ENCODE measurements around the gene SCLY. TPM values are rescaled to one million over a fixed set of nuclear protein-coding genes. Genes with fewer than 3 reads are reported as not detected.

SCLY gene
- polyA plus RNA-seq, 3 donors, result 9.5 to 10.6 (median 10.3) TPM

- H3K27ac Mint-ChIP-seq, result no peak overlapping the region
- peaks cover 1 to 11% (median 5%) of the 10 kb centered on the region in 7 donors for H3K9me3 Mint-ChIP-seq
- H3K9me3 ChIP-seq (replicated peaks in 1 of 2; ENCODE audit: control insufficient read depth in 1 of 2, insufficient read depth in 1 of 2, low read length in 2 of 2), result no peaks in the 10 kb centered on the region
- H3K36me3 Mint-ChIP-seq, result peaks cover 56 to 78% of the 10 kb centered on the region in 2 donors
- no CpG with 5 or more reads among the region's 1 CpG for WGBS (ENCODE audit: insufficient coverage)
- H3K79me2 ChIP-seq (ENCODE audit: insufficient read depth, low read length), result no peaks in the 10 kb centered on the region
- DNase-seq, result no peak
- H3K4me1 Mint-ChIP-seq, result no peaks in the 10 kb centered on the region
- H4K20me1 ChIP-seq (ENCODE audit: insufficient read depth, low read length), result no peaks in the 10 kb centered on the region
- no peaks in the 10 kb centered on the region for H3K4me1 ChIP-seq (ENCODE audit: control insufficient read depth in 1 of 2, insufficient read depth in 2 of 2, low read length in 2 of 2)
- H3K27me3 Mint-ChIP-seq (ENCODE audit: low read depth in 3 of 3), result peaks cover 0 to 2% (median 0%) of the 10 kb centered on the region in 3 donors
- no peak overlapping the region for H3K27ac ChIP-seq (ENCODE audit: low read depth in 1 of 2, low read length in 2 of 2)
- no peak overlapping the region for H3K4me2 ChIP-seq (replicated peaks; ENCODE audit: extremely low read depth, low read length, poor library complexity, severe bottlenecking)
- no peaks in the 10 kb centered on the region for H3K27me3 ChIP-seq (ENCODE audit: control insufficient read depth in 2 of 2, insufficient read depth in 2 of 2, low read length in 2 of 2)
- TF ChIP-seq CTCF (IDR thresholded peaks at IDR 0.05), result no peak
- H3K9ac ChIP-seq (ENCODE audit: insufficient read depth, low read length, poor library complexity, severe bottlenecking), result no peak overlapping the region
- H3K4me3 Mint-ChIP-seq, result no peak overlapping the region
- no peak overlapping the region for H2AFZ ChIP-seq (ENCODE audit: insufficient read depth, low read depth, low read length, poor library complexity, severe bottlenecking)
- H3K36me3 ChIP-seq (replicated peaks in 1 of 2; ENCODE audit: control insufficient read depth in 1 of 2, insufficient read depth in 2 of 2, low read length in 2 of 2), result peaks cover 21 to 54% of the 10 kb centered on the region in 2 donors
- intact Hi-C loops (cut with micrococcal nuclease), result no loop called here
- no peak overlapping the region for H3K4me3 ChIP-seq (replicated peaks in 1 of 3; ENCODE audit: low read depth in 2 of 3, low read length in 3 of 3)
Observed at GRCh38 chr2:238077292-238077691, 16.5 kb downstream of the SCLY start.

- H3K27ac Mint-ChIP-seq, result no peak overlapping the region
- no peaks in the 10 kb centered on the region for H3K4me1 Mint-ChIP-seq
- intact Hi-C loops (cut with micrococcal nuclease), result no loop called here
- H2AFZ ChIP-seq (ENCODE audit: insufficient read depth, low read depth, low read length, poor library complexity, severe bottlenecking), result no peak overlapping the region
- no peaks in the 10 kb centered on the region for H3K27me3 ChIP-seq (ENCODE audit: control insufficient read depth in 2 of 2, insufficient read depth in 2 of 2, low read length in 2 of 2)
- peaks cover 0 to 2% (median 0%) of the 10 kb centered on the region in 3 donors for H3K27me3 Mint-ChIP-seq (ENCODE audit: low read depth in 3 of 3)
- H3K9me3 Mint-ChIP-seq, result peaks cover 0 to 7% (median 5%) of the 10 kb centered on the region in 7 donors
- H3K4me1 ChIP-seq (ENCODE audit: control insufficient read depth in 1 of 2, insufficient read depth in 2 of 2, low read length in 2 of 2), result no peaks in the 10 kb centered on the region
- peaks cover 60 to 83% of the 10 kb centered on the region in 2 donors for H3K36me3 Mint-ChIP-seq
- no peak for TF ChIP-seq CTCF (IDR thresholded peaks at IDR 0.05)
- H3K4me3 ChIP-seq (replicated peaks in 1 of 3; ENCODE audit: low read depth in 2 of 3, low read length in 3 of 3), result no peak overlapping the region
- H3K36me3 ChIP-seq (replicated peaks in 1 of 2; ENCODE audit: control insufficient read depth in 1 of 2, insufficient read depth in 2 of 2, low read length in 2 of 2), result peaks cover 38 to 55% of the 10 kb centered on the region in 2 donors
- no peaks in the 10 kb centered on the region for H4K20me1 ChIP-seq (ENCODE audit: insufficient read depth, low read length)
- H3K4me3 Mint-ChIP-seq, result no peak overlapping the region
- H3K4me2 ChIP-seq (replicated peaks; ENCODE audit: extremely low read depth, low read length, poor library complexity, severe bottlenecking), result no peak overlapping the region
- H3K9me3 ChIP-seq (replicated peaks in 1 of 2; ENCODE audit: control insufficient read depth in 1 of 2, insufficient read depth in 1 of 2, low read length in 2 of 2), result no peaks in the 10 kb centered on the region
- no peak overlapping the region for H3K27ac ChIP-seq (ENCODE audit: low read depth in 1 of 2, low read length in 2 of 2)
- 100% methylated on average over 2 of the region's 2 CpGs for WGBS (ENCODE audit: insufficient coverage)
- H3K9ac ChIP-seq (ENCODE audit: insufficient read depth, low read length, poor library complexity, severe bottlenecking), result no peak overlapping the region
- DNase-seq, result no peak
- no peaks in the 10 kb centered on the region for H3K79me2 ChIP-seq (ENCODE audit: insufficient read depth, low read length)
Observed at GRCh38 chr2:238079874-238080327, 19.1 kb downstream of the SCLY start.
